T-helper 9 cell (primary cell): Measurements from ENCODE around the gene FAHD2A.
"Not testable (repeated sequence)": the region's sequence is repeated elsewhere in the genome, so short reads cannot be mapped to it uniquely, and the experiment has no call there.

Experiments
- DNase-seq: peaks from one replicate; pipeline ENCODE4 v3.0.0-alpha.2; 2020
- total RNA-seq, 2 donors: gene quantifications; one replicate each; lab custom pipeline; 2026; lab: John Stamatoyannopoulos, UW

FAHD2A gene, protein sequence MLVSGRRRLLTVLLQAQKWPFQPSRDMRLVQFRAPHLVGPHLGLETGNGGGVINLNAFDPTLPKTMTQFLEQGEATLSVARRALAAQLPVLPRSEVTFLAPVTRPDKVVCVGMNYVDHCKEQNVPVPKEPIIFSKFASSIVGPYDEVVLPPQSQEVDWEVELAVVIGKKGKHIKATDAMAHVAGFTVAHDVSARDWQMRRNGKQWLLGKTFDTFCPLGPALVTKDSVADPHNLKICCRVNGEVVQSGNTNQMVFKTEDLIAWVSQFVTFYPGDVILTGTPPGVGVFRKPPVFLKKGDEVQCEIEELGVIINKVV
- 7.5 to 13.7 reads per million in 2 donors for total RNA-seq

DNA sequence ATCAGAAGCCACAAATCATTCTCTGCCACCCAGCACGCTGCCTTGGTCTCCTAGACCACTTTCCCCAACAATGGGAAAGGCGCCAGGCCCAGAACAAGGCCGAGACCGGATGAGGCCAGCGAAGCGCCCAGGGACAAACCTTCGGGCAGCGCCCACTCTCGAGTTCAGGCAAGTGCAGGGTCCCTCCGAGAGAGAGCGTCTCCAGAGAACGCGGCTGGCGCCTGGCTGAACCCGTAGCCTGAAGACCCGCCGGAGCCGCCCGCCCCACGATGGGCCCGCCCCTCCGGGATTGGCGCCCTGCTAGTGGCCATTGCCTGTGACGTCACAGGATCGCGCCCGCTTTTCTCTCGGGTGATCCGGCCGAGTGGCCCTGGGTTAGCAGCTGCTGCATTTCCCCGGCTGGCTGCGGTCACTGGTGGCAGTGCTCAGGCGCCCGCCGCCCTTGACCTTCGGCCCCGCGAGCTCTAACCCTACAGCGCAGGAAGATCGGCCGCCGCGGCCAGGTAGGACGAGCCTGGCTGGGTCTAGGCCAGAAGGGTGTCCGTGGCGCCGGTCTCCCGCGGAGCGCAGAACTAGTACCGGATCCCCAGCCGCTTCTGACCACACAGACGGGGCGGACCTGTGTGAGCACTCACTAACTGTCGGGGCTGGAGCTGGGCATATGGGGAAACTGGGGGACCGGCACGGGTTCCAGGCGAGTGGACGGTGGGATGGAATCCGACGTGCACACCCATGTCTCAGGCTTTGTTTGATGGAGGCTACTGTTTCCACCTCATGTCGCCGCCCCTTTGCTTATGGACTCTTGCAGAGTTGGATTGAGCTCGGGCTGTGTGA, at the start of gene FAHD2A:
Gene FAHD2A (plus strand): TSS at position 339 of the 834 bp plus-strand sequence. CDS start 2,851 bp downstream, outside the sequence.
- peak; percentile 89 for DNase-seq

DNA sequence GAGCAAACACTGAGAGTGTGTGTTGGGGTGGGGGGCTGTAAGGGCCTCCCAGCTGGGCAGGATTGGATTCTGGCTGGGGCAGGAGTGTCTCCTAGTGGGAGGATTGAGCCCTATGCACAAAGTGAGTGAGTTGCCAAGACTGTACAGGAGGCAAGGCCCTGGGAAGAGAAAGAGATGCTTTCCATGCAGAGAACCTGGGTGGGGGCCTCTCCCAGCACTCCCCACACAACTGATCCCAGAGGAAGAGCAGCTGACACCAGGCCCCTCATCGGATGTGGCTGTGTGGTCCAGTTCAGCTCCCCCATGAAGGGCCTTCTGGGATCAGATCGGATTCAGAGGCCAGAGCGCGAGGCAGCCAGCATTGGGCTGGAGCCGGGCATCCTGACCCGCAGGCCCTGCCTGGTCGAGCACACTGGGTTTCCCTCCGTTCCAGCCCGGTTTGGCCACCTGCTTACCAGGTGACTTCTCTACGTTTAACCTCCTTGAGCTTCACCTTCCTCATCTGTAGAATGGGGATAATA, 49.4 kb upstream of the FAHD2A start:
- DNase-seq: no peak

GRCh38 chr2:95353613-95354468, 48.7 kb upstream of the FAHD2A start:
- DNase-seq: no peak

DNA sequence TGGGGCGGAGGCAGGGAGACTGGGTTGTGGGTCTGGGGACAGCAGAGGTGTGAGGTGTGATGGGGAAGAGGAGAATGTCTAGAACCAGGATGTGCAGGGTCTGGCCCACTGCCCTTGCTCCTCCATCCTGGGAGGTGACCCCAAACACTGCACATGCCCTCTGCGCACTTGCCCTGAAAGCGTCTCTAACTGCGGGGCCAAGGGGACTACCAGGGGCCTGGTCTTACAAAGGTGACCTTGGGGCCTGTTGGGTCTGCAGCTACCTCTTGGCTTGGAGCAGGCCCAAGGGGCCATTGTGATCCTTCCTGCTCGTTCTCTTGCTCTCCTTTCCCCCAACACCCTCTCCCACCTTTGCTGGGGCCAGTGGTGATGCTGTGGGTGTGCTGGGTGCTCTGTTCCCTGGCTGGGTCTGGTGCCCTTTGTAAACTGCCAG, 48.0 kb upstream of the FAHD2A start:
- no peak for DNase-seq

GRCh38 chr2:95354925-95355324, 47.6 kb upstream of the FAHD2A start:
- no peak for DNase-seq

DNA sequence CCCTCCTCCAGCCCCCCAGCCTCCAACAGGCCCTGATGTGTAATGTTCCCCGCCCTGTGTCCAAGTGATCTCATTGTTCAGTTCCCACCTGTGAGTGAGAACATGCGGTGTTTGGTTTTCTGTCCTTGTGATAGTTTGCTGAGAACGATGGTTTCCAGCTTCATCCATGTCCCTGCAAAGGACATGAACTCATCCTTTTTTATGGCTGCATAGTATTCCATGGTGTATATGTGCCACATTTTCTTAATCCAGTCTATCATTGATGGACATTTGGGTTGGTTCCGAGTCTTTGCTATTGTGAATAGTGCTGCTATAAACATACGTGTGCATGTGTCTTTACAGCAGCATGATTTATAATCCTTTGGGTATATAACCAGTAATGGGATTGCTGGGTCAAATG, 47.0 kb upstream of the FAHD2A start:
- DNase-seq: not testable (repeated sequence)

DNA sequence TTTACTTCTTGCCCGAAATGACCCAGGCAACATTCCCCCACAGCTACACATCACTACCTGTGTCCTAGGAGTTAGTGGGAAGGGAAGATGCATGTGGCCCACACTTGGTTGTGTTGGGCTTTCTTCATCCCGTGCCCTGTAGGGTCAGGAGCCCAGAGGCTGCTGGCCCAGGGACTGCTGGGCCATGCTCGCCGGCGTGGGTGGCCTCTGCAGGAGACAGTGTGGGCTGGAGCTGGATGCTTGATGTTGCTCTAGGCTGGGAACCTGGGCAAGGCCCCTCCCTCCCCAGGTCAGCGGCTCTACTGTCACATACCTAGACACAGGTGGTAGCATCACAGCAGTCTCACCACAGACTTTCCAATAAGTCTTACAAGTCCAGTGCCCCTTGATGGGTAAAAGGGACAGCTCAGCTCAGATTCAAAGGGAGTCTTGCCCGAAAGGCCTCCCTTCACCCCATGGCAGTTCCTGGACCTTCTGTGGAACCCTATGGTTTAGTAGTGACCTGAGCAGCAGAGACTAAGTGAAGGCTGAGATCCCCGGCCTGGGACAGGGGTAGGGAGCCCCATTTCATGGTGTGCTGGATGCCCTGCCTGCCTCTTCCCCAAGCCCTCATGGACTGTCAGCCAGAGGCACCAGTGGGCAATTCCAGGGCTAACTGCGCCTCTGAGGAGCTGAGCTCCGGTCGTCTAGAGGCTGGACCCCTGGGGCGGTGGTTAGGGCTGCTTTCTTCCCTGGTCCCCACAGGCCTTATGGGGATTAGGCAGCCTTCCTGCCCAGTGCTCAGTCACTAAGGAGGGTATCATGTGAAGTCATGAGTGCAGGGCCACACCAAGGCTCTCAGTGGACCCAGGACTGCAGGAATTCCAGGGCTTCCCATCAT, 45.4 kb upstream of the FAHD2A start:
- DNase-seq: no peak

DNA sequence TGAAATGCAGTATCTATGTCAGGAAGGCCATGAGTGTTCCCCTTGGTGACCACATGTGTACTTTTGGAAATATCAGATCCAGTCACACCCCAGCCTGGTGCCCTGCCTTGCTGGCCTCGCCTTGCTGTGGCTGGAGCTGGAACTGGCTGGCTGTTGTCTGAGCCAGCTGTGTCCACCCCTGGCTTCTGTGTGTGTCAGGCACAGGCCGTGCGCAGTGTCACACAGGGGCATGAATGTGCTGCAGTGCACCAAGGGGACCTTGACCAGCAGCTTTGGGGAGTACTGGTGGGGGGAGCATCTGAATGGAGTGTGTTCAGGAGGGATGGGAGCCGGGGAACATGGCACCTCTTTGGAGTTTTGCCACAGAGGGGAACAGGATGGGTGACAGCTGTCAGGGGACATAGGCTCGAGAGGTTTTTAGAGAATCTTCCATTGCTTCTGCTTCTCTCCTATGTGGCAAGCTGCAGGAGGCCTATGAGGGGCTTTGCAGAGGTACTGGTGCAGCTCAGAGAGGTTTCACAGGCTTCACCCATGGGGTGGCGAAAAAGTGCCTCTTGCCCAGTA, 44.7 kb upstream of the FAHD2A start:
- DNase-seq: no peak

DNA sequence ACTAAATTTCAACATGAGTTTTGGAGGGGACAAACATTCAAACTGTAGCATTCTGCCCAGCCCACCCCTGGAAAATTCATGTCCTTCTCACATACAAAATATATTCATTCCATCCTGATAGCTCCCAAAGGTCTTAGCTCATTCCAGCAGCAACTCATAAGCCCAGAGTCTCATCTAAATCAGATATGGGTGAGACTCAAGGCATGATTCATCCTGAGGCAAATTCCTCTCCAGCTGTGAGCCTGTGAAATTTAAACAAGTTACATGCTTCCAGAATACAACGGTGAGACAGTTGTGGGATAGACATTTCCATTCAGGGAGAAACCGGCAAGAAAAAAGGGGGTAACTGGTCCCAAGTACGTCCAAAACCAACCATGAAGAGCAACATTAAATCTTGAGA, 43.5 kb upstream of the FAHD2A start:
- no peak for DNase-seq

- DNase-seq: no peak
These were observed 43.0 kb upstream of the FAHD2A start for GRCh38 chr2:95359501-95359930.

DNA sequence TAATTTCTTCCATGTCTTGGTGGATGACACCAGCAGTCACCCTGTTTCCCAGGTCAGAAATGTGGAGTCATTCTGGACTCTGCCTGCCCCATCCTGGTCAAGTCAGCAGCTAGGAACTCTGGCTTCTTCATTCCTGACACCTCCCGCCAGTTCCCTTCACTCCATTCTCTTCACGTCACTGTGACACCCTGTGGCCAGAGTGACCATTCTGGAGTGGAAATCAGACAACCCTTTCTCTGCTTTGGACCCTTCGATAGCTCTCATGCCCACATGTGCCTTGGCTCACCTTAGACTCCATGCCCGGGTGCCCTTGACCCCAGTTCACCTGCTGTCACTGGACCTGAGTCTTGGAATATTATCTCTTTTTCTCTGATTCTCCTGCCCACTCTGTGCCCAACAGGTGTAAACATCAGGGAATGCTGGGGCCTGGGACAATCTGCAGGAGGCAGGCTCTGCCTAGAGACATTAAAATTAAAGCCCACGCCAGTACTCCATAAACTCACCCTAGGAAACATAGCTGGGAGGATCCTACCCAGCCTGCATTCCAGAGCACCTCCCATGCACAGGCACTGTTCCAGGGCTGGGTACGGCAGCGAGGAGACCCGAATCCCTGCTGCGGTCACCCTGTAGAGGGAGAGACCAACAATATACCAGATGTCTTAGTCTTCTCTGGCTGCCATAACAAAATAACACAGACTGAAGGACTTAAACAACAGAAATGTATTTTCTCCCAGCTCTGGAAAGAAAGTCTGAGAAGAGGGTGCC, 41.1 kb upstream of the FAHD2A start:
- DNase-seq: no peak

DNA sequence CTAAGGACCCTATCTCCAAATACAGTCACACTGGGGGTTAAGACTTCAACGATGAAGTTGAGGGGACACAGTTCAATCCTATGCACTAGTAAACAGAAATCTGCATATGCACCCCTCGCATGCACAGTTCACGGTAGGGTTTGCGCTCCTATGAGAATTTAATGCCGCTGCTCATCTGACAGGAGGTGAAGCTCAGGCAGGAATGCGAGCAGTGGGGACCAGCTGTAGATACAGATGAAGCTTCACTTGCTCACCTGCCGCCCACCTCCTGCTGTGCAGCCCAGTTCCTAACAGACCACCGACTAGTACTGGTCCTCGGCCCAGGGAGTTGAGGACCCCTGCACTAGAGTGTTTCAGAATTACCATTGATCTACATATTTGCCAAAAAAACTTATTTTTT, 40.0 kb upstream of the FAHD2A start:
- DNase-seq: no peak

DNA sequence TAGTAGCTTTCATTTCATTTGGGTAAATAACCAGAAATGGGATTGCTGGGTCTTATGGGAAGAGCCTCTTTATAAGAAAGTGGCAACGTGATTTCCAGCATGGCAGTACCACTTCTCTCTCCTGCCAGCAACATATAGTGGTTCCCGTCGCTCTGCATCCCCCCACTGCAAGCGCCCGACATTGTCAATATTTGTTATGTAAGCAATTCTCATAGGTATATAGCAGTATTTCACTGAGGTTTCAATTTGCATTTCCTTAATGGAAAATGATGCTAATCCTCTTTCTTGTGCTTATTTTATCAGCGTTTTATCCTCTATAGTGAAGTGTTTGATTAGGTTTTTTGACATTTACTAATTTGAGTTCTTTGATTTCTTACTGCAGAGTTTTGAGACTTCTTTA, 36.0 kb upstream of the FAHD2A start:
- DNase-seq: no peak

DNA sequence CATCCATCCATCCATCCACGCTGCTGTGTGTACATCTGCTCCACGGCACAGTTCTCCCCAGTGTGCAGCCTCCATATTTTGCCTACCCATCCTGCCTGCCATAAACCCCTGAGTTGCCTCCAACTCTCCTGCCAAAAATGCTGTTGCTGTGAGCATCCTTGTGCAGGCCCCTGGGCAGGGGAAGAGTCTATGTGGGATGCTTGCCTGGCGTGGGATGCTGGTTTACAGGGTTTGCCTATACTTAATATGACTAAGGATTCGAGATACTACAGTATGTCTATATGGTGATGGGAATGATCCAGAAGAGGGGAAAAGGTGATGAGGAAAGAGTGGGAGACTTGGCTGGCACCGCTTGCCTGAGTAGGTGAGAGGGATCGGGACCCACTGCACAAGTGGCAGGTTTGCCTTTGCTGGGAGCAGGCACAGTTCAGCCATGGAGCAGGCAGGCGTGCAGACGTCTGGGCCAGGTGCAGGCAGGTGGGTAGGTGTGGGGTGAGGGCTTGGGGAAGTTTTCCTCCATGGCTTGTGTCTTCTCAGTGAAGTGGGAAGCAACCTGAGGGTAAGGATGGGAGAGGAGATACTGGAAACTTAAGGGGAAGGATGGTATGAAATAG, 30.2 kb upstream of the FAHD2A start:
- no peak for DNase-seq

DNA sequence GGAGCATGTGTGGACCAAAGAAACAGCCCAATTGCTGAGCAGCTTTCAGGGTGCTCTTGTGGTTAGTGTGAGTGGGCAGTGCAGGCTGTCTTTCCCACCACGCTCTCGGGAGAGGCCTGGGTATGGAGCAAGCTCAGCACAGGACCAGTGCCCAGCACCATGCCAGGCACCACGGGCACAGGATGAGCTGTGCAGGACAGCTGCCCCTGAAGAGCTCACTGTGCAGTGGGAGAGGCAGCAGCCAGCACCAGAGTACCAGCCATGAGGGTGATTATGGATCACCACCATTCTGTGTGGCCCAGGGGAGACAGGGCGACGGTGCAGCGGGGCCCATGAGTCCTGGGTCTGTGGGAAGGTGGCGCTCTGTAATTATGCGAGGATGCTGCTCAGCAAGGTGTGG, 29.7 kb upstream of the FAHD2A start:
- no peak for DNase-seq

DNA sequence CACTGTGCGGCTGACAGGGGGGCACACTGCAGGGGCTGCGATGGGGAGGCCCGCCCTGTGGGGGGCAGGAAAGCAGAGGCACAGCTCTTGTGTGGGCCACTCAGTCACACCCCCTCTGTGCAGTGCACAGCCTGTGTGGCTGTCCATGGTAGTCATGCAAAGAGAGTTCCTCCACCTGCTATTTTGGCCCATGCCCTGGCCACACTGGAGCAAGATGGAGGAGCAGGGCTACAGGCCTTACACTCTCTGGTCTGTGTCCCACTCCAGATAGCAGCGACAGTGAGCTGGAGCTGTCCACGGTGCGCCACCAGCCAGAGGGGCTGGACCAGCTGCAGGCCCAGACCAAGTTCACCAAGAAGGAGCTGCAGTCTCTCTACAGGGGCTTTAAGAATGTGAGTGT, 28.5 kb upstream of the FAHD2A start:
- DNase-seq: no peak

GRCh38 chr2:95374451-95374920, 28.0 kb upstream of the FAHD2A start:
- no peak for DNase-seq

DNA sequence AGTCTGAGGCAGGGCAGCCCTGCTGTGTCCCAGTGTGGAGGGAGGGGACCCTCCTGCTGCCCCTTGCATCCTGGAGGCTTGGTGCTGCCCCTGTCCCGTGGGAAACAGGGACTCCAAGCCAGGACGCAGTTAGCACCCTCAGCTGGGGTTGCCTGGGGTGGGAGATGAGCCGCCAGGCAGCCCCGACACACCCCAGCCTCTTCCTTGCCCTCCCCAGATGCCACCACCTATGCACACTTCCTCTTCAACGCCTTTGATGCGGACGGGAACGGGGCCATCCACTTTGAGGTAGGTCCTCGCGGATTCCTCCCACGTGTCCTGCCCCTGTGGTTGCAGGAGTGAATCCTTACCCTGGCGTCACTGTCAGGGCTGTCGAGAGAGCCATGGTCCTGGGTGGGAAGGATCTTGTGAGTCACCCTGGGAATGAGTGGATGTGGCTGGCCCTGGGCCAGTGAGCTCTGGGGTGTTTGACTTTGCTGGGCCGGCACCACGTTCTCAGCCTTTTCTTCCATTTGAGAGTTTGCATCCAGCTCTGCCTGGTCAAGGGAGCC, 27.5 kb upstream of the FAHD2A start:
- DNase-seq: no peak

GRCh38 chr2:95375532-95376150, 26.9 kb upstream of the FAHD2A start:
- no peak for DNase-seq
